K562 (cell line): ENCODE measurements around the gene MYOG. TPM values are rescaled to one million over a fixed set of nuclear protein-coding genes. Genes with fewer than 3 reads are reported as not detected.

Experiments
- TBL1XR1 ChIP-seq, 2 experiments: IDR thresholded peaks; 2 replicates each; pipeline ENCODE4 v1.6.1; 2012; ENCODE audit warnings: improper control_type of control experiment in 2 of 2, low read length in 2 of 2, mild to moderate bottlenecking in 1 of 2
- polyA plus RNA-seq, 8 experiments: library from polyadenylated mRNA; depleted of rRNA in 4 of 8; stranded (reverse) in 5 of 8; unstranded in 3 of 8; fragments of >200 nt; fragmentation: Nextera tagmentation in 2 of 8; fragmentation: Illumina TruSeq in 1 of 8; extraction: Ambion mirVana in 2 of 8; extraction: Trizol in 1 of 8; gene quantifications; 2 replicates each; pipeline versions ENCODE4 v1.2.1 to v1.2.3, GENCODE V29; 2011 to 2014; ENCODE audit warnings: inconsistent platforms in 1 of 8, missing spikeins in 1 of 8
- total RNA-seq, 7 experiments: library from RNA; depleted of rRNA in 6 of 7; stranded (reverse); fragments of >200 nt in 6 of 7; fragmentation: Illumina TruSeq in 2 of 7; extraction: Trizol in 2 of 7; gene quantifications; 2 replicates each; pipeline versions ENCODE4 v1.2.1 to v1.2.3, GENCODE V29; 2011 to 2021; ENCODE audit warnings: low replicate concordance in 1 of 7
- TF ChIP-seq, protein P1 (sequence below), 2 experiments: fragments of 450-650 bp in 1 of 2; sonication (generic) in 1 of 2; formaldehyde crosslinking in 1 of 2; IDR thresholded peaks; 2 replicates each; pipeline versions ENCODE4 v1.7.1 to v1.9.0; 2016 to 2022; ENCODE audit warnings: inconsistent platforms in 1 of 2, mild to moderate bottlenecking in 1 of 2, missing genetic modification reagents in 1 of 2
- TF ChIP-seq, protein P2 (sequence below): fragments of 250-450 bp; sonication (Bioruptor Pico); IDR thresholded peaks from 2 replicates; pipeline ENCODE4 v1.5.0; 2021

Gene MYOG
- total and polyA plus RNA-seq, 9 of the 15 experiments (the other 6 are each of a cell fraction or from before 2014, with no cell fraction given), result not detected

DNA sequence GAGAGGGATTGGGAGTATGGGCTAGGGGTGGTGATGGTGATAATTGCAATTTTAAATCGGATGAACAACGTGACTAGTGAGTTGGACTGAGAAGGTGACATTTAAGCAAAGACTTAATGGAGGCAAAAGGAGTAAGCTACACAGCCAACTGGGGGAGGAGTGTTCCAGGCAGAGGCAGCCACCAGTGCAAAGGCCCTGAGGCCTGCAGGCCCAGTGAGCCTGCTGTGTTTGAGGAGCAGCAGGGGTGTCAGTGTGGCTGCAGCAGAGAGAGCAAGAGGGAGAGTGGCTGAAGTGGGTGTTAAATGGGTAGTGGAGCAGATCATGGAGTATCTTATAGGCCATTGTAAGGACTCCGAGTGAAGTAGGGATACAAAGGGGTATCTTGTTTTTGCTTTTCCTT is 18.8 kb downstream of the MYOG start (continued):
- TF ChIP-seq, protein P1, sequence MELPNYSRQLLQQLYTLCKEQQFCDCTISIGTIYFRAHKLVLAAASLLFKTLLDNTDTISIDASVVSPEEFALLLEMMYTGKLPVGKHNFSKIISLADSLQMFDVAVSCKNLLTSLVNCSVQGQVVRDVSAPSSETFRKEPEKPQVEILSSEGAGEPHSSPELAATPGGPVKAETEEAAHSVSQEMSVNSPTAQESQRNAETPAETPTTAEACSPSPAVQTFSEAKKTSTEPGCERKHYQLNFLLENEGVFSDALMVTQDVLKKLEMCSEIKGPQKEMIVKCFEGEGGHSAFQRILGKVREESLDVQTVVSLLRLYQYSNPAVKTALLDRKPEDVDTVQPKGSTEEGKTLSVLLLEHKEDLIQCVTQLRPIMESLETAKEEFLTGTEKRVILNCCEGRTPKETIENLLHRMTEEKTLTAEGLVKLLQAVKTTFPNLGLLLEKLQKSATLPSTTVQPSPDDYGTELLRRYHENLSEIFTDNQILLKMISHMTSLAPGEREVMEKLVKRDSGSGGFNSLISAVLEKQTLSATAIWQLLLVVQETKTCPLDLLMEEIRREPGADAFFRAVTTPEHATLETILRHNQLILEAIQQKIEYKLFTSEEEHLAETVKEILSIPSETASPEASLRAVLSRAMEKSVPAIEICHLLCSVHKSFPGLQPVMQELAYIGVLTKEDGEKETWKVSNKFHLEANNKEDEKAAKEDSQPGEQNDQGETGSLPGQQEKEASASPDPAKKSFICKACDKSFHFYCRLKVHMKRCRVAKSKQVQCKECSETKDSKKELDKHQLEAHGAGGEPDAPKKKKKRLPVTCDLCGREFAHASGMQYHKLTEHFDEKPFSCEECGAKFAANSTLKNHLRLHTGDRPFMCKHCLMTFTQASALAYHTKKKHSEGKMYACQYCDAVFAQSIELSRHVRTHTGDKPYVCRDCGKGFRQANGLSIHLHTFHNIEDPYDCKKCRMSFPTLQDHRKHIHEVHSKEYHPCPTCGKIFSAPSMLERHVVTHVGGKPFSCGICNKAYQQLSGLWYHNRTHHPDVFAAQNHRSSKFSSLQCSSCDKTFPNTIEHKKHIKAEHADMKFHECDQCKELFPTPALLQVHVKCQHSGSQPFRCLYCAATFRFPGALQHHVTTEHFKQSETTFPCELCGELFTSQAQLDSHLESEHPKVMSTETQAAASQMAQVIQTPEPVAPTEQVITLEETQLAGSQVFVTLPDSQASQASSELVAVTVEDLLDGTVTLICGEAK (IDR thresholded peaks at IDR 0.05), result no peak
- TF ChIP-seq, protein P1 (CRISPR knock-in tag; IDR thresholded peaks at IDR 0.05), result no peak
- TF ChIP-seq TBL1XR1 (IDR thresholded peaks at IDR 0.05; ENCODE audit: low read length in 2 of 2), result no peak
- TF ChIP-seq, protein P2, sequence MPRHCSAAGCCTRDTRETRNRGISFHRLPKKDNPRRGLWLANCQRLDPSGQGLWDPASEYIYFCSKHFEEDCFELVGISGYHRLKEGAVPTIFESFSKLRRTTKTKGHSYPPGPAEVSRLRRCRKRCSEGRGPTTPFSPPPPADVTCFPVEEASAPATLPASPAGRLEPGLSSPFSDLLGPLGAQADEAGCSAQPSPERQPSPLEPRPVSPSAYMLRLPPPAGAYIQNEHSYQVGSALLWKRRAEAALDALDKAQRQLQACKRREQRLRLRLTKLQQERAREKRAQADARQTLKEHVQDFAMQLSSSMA (CRISPR knock-in tag), result no peak
